ENCODE measurements around the gene LIX1L.

LIX1L gene

GRCh38 chr1:145997016-145997717 lies 39.4 kb upstream of the LIX1L start:
- TF ChIP-seq CTCF (IDR thresholded peaks at IDR 0.05), result no peak
- Histone ChIP-seq H3K4me1 (peaks cover 12% of the 10 kb centered on the region), H3K27ac (peak overlapping the region; percentile 100), H3K4me3 (ENCODE audit: low read depth, low read length) (peak overlapping the region; percentile 100), H3K79me2 (peaks cover 34% of the 10 kb centered on the region), H3K4me2 (ENCODE audit: low read length) (peak overlapping the region; percentile 96), H2AFZ (peak overlapping the region; percentile 34), H3K9ac (peak overlapping the region; percentile 25), H3K27me3 (ENCODE audit: control insufficient read depth, insufficient read depth, low read length) (no peaks in the 10 kb centered on the region), H3K36me3 (ENCODE audit: control insufficient read depth, insufficient read depth, low read length) (peaks cover 41% of the 10 kb centered on the region), H3K9me3 (ENCODE audit: control insufficient read depth, low read length) (peaks cover 9% of the 10 kb centered on the region)

- Histone ChIP-seq H3K4me2 (ENCODE audit: low read length) (peak within 1 kb of the TSS; percentile 96), H3K27me3 (ENCODE audit: control insufficient read depth, insufficient read depth, low read length) (no peaks in the 10 kb centered on the region), H3K27ac (peak within 1 kb of the TSS; percentile 100), H3K9me3 (ENCODE audit: control insufficient read depth, low read length) (peaks cover 9% of the 10 kb centered on the region), H3K9ac (peak within 1 kb of the TSS; percentile 99), H3K4me1 (peaks cover 12% of the 10 kb centered on the region), H2AFZ (peak within 1 kb of the TSS; percentile 34), H3K4me3 (ENCODE audit: low read depth, low read length) (peak within 1 kb of the TSS; percentile 100), H3K79me2 (peaks cover 34% of the 10 kb centered on the region), H3K36me3 (ENCODE audit: control insufficient read depth, insufficient read depth, low read length) (peaks cover 45% of the 10 kb centered on the region)
- no peak for TF ChIP-seq CTCF (IDR thresholded peaks at IDR 0.05)
Observed at GRCh38 chr1:145996433-145997015, 38.7 kb upstream of the LIX1L start, which contains the start of gene TXNIP. TXNIP (minus strand) TSS chr1:145996579; CDS start chr1:145996266, 313 bp downstream.

GRCh38 chr1:145995964-145996432 lies 38.2 kb upstream of the LIX1L start:
- TF ChIP-seq CTCF (IDR thresholded peaks at IDR 0.05), result no peak
- H3K36me3 ChIP-seq (ENCODE audit: control insufficient read depth, insufficient read depth, low read length), result peaks cover 45% of the 10 kb centered on the region
- peak overlapping the region; percentile 99 for H3K9ac ChIP-seq
- peaks cover 10% of the 10 kb centered on the region for H3K4me1 ChIP-seq
- H3K4me3 ChIP-seq (ENCODE audit: low read depth, low read length), result peak overlapping the region; percentile 100
- peaks cover 34% of the 10 kb centered on the region for H3K79me2 ChIP-seq
- H3K4me2 ChIP-seq (ENCODE audit: low read length), result peak overlapping the region; percentile 72
- H3K27ac ChIP-seq, result peak overlapping the region; percentile 100
- H2AFZ ChIP-seq, result no peak overlapping the region
- H3K9me3 ChIP-seq (ENCODE audit: control insufficient read depth, low read length), result peaks cover 9% of the 10 kb centered on the region
- H3K27me3 ChIP-seq (ENCODE audit: control insufficient read depth, insufficient read depth, low read length), result no peaks in the 10 kb centered on the region

GRCh38 chr1:145995148-145995881 lies 37.5 kb upstream of the LIX1L start:
- TF ChIP-seq CTCF (IDR thresholded peaks at IDR 0.05), result no peak
- peak overlapping the region; percentile 72 for H3K4me2 ChIP-seq (ENCODE audit: low read length)
- H3K4me1 ChIP-seq, result peaks cover 12% of the 10 kb centered on the region
- peak overlapping the region; percentile 100 for H3K4me3 ChIP-seq (ENCODE audit: low read depth, low read length)
- no peak overlapping the region for H2AFZ ChIP-seq
- no peaks in the 10 kb centered on the region for H3K27me3 ChIP-seq (ENCODE audit: control insufficient read depth, insufficient read depth, low read length)
- peaks cover 9% of the 10 kb centered on the region for H3K9me3 ChIP-seq (ENCODE audit: control insufficient read depth, low read length)
- H3K9ac ChIP-seq, result peak overlapping the region; percentile 99
- H3K79me2 ChIP-seq, result peaks cover 34% of the 10 kb centered on the region
- H3K36me3 ChIP-seq (ENCODE audit: control insufficient read depth, insufficient read depth, low read length), result peaks cover 45% of the 10 kb centered on the region
- peak overlapping the region; percentile 100 for H3K27ac ChIP-seq
